NCI-H2107 (cell line): ENCODE measurements around the gene SHMT2.
"Not testable (repeated sequence)": the region's sequence is repeated elsewhere in the genome, so short reads cannot be mapped to it uniquely, and the experiment has no call there.

Experiments
- DNase-seq: peaks from one replicate; lab custom pipeline; 2025; lab: John Stamatoyannopoulos, UW

The SHMT2 gene

GRCh38 chr12:57263096-57263495 lies 33.6 kb downstream of the SHMT2 start:
- no peak for DNase-seq

DNA sequence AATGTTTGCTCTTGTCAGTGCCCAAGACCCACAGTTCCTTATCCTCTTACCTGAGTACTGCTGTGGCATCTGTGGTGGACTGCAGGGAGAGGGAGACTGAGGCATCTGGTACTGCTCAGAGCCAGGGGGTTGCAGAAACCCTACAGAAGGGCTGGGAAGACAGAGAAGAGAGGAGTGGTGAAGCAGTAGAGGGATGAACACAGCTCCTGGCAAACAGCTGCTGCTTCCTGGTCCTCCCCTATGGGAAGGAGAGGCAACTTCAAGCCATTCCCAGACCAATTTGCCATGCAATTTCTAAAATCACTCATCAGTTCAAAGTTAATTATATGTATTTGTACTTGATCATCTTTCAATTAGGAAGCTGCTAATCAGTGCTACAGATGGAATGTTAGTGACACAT lies 37.2 kb downstream of the SHMT2 start:
- DNase-seq: no peak

DNA sequence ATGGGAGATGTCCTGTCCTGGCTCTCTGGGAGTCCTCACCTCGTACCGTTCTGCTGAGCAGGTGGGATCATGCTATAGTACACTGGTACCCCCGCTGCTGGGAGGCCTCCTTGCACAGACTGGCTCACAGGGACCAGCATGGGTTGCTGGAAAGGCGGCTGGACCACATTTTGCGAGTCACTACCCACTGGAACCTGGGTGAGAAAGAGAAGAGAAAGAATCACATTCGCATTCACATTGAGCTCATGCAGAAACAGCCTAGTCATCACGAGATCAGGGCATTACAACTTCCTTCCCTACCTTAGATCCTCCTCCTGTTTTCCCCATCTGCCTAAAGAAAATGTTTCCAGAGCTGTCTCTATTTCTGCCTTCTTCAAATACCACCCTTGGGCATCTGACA lies 38.8 kb downstream of the SHMT2 start:
- no peak for DNase-seq

DNA sequence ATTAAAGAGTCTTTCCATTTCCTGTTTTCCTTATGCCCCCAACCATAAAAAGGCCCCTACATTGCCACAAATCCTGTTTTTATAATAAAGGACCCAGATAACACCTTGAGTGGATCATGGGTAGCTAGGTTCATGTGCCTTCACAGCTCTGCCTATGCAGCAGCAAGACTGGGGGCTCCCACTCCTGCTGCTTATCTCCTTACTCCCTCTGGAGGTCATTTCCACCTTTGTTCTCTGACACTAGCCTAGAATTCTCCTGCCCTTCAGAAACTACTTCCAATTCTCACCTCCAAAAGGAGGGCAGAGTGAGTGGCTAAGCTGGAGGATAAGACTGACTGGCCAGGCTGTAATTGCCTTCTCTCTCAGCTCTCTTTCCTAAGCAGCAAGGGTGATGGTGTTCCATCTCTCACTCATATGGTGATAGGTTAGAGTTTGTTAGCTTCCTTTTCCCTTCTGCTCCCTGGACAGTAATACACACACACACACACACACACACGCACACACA lies 41.5 kb downstream of the SHMT2 start:
- no peak for DNase-seq

DNA sequence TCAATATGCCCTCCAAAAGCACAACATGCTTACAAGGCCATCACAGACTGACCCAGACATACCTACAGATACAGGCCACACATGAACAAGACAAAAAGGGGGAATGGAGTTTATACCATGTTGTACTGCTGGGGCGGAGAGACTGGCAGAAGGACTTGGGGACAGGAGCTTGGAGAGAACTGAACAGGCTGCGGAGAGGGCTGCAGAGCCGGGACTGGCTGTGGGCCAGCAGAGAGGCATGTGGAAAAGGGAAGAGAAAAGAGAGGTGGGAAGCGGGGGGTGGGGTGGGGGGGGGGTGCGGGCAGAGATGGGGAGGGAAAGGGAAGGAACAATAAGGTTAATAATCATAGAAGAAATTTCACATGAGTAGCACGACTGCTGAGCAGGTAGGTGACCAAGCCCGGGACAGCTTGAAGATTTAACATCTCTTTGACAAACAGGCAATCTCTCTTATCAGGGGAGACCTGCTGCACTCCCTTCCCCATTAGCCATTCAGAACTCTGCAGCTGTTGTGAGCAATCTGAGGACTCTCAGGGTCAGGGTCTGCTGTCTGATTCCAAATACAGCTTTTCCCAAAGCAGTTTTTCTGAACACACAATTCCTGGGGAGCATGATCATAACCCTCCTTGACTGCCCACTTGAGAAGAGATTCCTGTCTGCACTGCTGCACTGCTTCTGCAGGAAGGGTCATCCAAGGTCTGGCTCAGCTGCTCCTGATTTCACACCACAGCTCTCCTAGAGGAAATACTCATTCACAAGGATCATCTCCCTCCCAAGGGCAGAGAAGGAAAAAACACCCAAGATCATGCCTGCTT lies 43.0 kb downstream of the SHMT2 start:
- no peak for DNase-seq

DNA sequence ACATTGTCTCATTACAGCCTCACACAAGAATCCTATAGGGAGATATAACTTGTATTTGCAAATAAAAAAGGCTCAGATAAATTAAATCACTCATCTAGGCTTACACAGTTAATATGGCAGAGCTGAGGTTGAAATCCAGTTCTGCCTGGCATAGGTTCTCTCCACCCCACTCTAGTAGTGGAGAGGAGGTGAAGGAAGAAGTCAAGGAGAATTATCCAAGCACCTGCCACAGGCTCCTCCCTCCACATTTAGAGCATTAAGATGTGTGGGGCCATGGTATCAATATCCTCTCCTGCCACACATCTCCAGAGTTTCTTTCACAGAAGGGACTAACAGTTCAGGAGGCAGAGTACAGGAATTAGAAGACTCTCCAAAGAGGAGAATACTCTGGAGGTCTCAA lies 44.0 kb downstream of the SHMT2 start:
- no peak for DNase-seq

DNA sequence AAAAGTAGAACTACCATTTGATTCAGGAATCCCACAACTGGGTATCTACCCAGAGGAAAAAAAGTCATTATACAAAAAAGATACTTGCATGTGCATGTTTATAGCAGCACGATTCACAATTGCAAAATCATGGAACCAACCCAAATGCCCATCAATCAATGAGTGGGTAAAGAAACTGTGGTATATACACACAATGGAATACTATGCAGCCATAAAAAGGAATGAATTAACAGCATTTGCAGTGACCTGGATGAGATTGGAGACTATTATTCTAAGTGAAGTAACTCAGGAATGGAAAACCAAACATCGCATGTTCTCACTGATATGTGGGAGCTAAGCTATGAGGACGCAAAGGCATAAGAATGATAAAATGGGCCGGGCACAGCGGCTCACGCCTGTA lies 46.7 kb downstream of the SHMT2 start:
- not testable (repeated sequence) for DNase-seq

- DNase-seq: no peak
These were observed 47.5 kb downstream of the SHMT2 start for GRCh38 chr12:57276935-57277563.

DNA sequence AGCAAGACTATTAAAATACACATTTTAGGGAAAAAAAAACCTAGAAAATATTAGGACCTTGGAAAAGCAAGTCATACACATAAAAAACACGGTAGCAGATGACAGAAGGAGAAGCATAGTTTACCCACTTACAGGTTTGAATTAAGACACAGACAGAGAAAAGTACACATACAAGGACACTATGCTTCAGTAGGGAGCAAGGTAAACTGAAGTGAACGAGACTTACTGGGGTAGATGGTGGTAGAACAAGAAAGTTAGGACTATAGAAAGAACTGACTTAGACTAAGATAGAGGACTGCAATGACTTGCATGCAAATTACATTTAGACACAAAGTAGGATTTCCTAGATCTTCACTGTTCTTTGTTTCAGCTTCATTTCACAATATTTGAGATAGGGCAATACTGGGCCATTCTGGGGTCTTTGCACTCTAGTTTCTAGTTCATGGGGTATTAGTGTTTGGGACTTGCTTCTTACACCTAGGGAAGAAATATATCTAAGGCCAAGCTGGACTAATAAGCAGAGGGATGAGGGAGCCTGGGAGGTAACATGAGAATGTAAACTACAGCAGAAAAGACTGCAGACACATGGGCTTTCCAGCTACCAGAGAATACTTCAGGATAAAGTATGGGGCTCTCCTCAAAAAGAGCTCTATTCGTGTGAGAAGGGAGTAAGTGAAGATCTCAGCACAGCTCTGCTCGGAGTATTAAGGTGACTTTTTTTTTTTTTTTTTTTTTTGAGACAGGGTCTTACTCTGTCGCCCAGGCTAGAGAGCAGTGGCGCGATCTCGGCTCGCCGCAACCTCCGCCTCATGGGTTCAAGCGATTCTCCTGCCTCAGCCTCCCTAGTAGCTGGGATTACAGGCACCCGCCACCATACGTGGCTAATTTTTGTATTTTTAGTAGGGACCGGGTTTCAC lies 49.2 kb downstream of the SHMT2 start:
- no peak for DNase-seq

DNA sequence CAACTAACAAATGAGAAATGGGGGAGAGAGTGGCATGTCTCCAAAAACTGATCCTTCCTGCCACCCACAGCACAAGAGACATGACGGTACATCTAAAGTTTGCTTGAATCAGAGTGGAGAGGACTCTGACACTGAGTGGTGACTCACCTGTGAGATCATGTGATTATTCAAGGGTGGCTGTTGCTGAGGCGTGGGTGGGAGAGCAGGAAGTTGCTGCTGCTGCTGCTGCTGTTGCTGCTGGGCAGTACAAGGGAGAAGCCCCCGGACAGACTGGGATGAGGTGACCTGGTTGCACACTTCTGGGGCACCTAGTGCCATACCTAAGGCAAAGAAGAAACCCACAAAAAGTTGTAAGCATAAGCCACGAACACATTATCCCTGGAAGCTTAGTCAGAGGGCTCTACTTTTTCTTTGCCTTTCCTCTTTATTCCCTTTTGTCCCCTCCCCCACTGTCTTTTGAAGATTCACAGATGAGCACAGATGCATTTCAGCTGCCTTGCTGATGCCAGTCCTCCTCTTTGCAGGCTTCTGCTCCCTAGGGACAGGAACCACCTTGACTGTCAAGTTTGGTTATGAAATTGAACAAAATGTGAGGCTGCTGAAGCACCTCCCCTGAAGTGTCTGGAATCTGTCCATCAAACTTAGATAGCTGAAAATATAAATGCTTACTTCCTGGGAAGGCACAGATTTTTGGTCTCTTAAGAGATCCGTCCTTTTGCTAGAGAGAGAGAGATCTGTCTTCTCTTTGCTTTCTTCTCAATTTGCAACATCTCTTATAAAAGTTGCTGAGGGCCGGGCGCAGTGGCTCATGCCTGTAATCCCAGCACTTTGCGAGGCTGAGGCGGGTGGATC lies 50.9 kb downstream of the SHMT2 start:
- DNase-seq: no peak

DNA sequence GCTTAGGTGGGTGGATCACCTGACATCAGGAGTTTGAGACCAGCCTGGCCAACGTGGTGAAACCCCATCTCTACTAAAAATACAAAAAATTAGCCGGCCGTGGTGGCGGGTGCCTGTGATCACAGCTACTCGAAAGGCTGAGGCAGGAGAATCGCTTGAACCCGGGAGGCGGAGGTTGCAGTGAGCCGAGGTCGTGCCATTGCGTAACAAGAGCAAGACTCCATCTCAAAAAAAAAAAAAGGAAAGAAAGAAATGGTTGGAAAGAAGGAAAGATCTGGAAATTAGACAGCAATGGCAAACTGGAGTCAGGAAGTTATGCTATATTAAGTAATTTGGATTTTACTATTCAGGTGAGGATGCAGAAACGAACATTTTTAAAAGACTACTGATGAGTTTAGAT lies 52.6 kb downstream of the SHMT2 start:
- DNase-seq: not testable (repeated sequence)
